Liver (tissue), 9 donors: ENCODE results near the gene STK11IP. TPM values are rescaled to one million over a fixed set of nuclear protein-coding genes. Genes with fewer than 3 reads are reported as not detected.

ENCODE experiments used
- DNase-seq: peaks from one replicate; pipeline ENCODE4 v3.0.0-alpha.2; 2017; ENCODE audit warnings: low spot score
- H3K27ac ChIP-seq, 2 donors: one replicate each; pipeline ENCODE4 v1.7.0; 2013; ENCODE audit warnings: inconsistent platforms in 2 of 2, low read length in 2 of 2, control low read depth in 1 of 2, low read depth in 1 of 2, mild to moderate bottlenecking in 1 of 2
- H3K27me3 ChIP-seq, 4 donors: one replicate each; pipeline versions ENCODE4 v1.6.1 to v1.7.0; 2013; ENCODE audit warnings: low read length in 3 of 4, inconsistent platforms in 1 of 4, mild to moderate bottlenecking in 1 of 4, moderate library complexity in 1 of 4; ENCODE audit not compliant: control insufficient read depth in 4 of 4, insufficient read depth in 4 of 4
- H3K36me3 ChIP-seq, 4 donors: one replicate each; pipeline versions ENCODE4 v1.6.1 to v1.7.0; 2013; ENCODE audit warnings: low read length in 3 of 4, mild to moderate bottlenecking in 3 of 4, low read depth in 1 of 4, moderate library complexity in 1 of 4; ENCODE audit not compliant: control insufficient read depth in 4 of 4, insufficient read depth in 3 of 4
- H3K4me1 ChIP-seq, 4 donors: one replicate each; pipeline versions ENCODE4 v1.6.1 to v1.7.0; 2013; ENCODE audit warnings: low read length in 3 of 4, mild to moderate bottlenecking in 3 of 4, moderate library complexity in 1 of 4; ENCODE audit not compliant: control insufficient read depth in 4 of 4, insufficient read depth in 4 of 4
- H3K4me3 ChIP-seq, 3 donors: one replicate each; pipeline versions ENCODE4 v1.6.1 to v1.7.0; 2013; ENCODE audit warnings: low read length in 3 of 3, control low read depth in 1 of 3, low read depth in 1 of 3, mild to moderate bottlenecking in 1 of 3
- H3K9ac ChIP-seq, 2 donors: one replicate each; pipeline ENCODE4 v1.7.0; 2013; ENCODE audit warnings: low read length in 2 of 2, mild to moderate bottlenecking in 2 of 2, moderate library complexity in 2 of 2, control low read depth in 1 of 2, low read depth in 1 of 2
- H3K9me3 ChIP-seq, 4 donors: one replicate each; pipeline versions ENCODE4 v1.6.1 to v1.7.0; 2013; ENCODE audit warnings: low read length in 3 of 4; ENCODE audit not compliant: control insufficient read depth in 4 of 4
- CTCF ChIP-seq: fragments of 150-350 bp; IDR thresholded peaks from 2 replicates; pipeline ENCODE4 v1.5.1; 2017; ENCODE audit warnings: improper control_type of control experiment, low read depth, low read length; ENCODE audit not compliant: missing input control
- EGR1 ChIP-seq, 2 donors: IDR thresholded peaks; 2 replicates each; pipeline ENCODE4 v1.6.1; 2016 to 2018; ENCODE audit warnings: antibody characterized with exemption in 2 of 2, low read depth in 2 of 2
- FOXA1 ChIP-seq: IDR thresholded peaks from 2 replicates; pipeline ENCODE4 v1.6.1; 2016; ENCODE audit warnings: antibody characterized with exemption
- GABPA ChIP-seq, 2 donors: IDR thresholded peaks in 1 of 2; conservative IDR thresholded peaks in 1 of 2; 2 replicates each; pipeline ENCODE4 v1.6.1; 2016; ENCODE audit warnings: antibody characterized with exemption in 2 of 2, mild to moderate bottlenecking in 1 of 2, moderate library complexity in 1 of 2
- HNF4A ChIP-seq, 2 donors: conservative IDR thresholded peaks; 2 replicates each; pipeline ENCODE4 v1.6.1; 2016; ENCODE audit warnings: antibody characterized with exemption in 2 of 2, mild to moderate bottlenecking in 2 of 2
- JUND ChIP-seq, 2 donors: IDR thresholded peaks; 2 replicates each; pipeline ENCODE4 v1.6.1; 2016; ENCODE audit warnings: antibody characterized with exemption in 2 of 2
- NR2F2 ChIP-seq: IDR thresholded peaks from 2 replicates; pipeline ENCODE4 v1.6.1; 2016; ENCODE audit warnings: antibody characterized with exemption
- REST ChIP-seq: IDR thresholded peaks from 2 replicates; pipeline ENCODE4 v1.6.1; 2016; ENCODE audit warnings: antibody characterized with exemption, mild to moderate bottlenecking
- RXRA ChIP-seq, 2 donors: IDR thresholded peaks; 2 replicates each; pipeline ENCODE4 v1.6.1; 2017 to 2018; ENCODE audit warnings: antibody characterized with exemption in 2 of 2, mild to moderate bottlenecking in 1 of 2
- YY1 ChIP-seq: IDR thresholded peaks from 2 replicates; pipeline ENCODE4 v1.6.1; 2016; ENCODE audit warnings: antibody characterized with exemption, mild to moderate bottlenecking
- ZBTB33 ChIP-seq: IDR thresholded peaks from 2 replicates; pipeline ENCODE4 v1.6.1; 2016; ENCODE audit warnings: antibody characterized with exemption
- WGBS: extraction: QIAGEN DNeasy Blood & Tissue Kit; methylation state at CpG from one replicate; pipeline ENCODE4 v1.1.7; 2013; 5-methylcytosine and 5-hydroxymethylcytosine counted together
- polyA plus RNA-seq, 2 donors: library from polyadenylated mRNA; stranded (reverse) in 1 of 2; unstranded in 1 of 2; fragments of 200-250 nt in 1 of 2; fragments of >200 nt in 1 of 2; fragmentation: Nextera tagmentation in 1 of 2; extraction: Ambion mirVana in 1 of 2; gene quantifications; one replicate each; pipeline versions ENCODE4 v1.2.1 to v1.2.3, GENCODE V29; 2013 to 2015
- total RNA-seq, 2 donors: library from RNA; depleted of rRNA; stranded (reverse); fragments of >200 nt; gene quantifications; one replicate each; pipeline ENCODE4 v1.2.3, GENCODE V29; 2014
- donor health status: healthy.
- donor health status: healthy.
- donor health status: healthy.
- donor health status: healthy.
- donor health status: healthy.

Gene STK11IP
- total and polyA plus RNA-seq, 4 donors: 2.9 to 8.4 (median 6.4) TPM

GRCh38 chr2:219622472-219622871 lies 24.8 kb downstream of the STK11IP start (continued):
- TF ChIP-seq EGR1 (IDR thresholded peaks at IDR 0.05; ENCODE audit: low read depth in 2 of 2): no peak
- TF ChIP-seq CTCF: no peak

GRCh38 chr2:219624565-219624964 lies 26.9 kb downstream of the STK11IP start:
- Histone ChIP-seq H3K9me3 (no peaks in the 10 kb centered on the region), H3K36me3 (no peaks in the 10 kb centered on the region), H3K4me1 (peaks cover 0 to 5% (median 4%) of the 10 kb centered on the region in 4 donors), H3K27me3 (no peaks in the 10 kb centered on the region), H3K4me3 (no peak overlapping the region), H3K27ac (no peak overlapping the region), H3K9ac (no peak overlapping the region)
- WGBS: 86% methylated on average over 6 of the region's 6 CpGs
- TF ChIP-seq NR2F2: no peak
- no peak for TF ChIP-seq HNF4A (conservative IDR thresholded peaks at IDR 0.05)
- no peak for TF ChIP-seq REST
- no peak for TF ChIP-seq YY1
- TF ChIP-seq GABPA (IDR thresholded peaks at IDR 0.05 in 1 of 2, conservative IDR thresholded peaks at IDR 0.05 in 1 of 2): no peak
- no peak for DNase-seq

- 94% methylated on average over 5 of the region's 5 CpGs for WGBS
- Histone ChIP-seq H3K27me3 (no peaks in the 10 kb centered on the region), H3K36me3 (no peaks in the 10 kb centered on the region), H3K4me1 (peaks cover 0 to 5% (median 4%) of the 10 kb centered on the region in 4 donors), H3K4me3 (no peak overlapping the region), H3K27ac (no peak overlapping the region), H3K9me3 (no peaks in the 10 kb centered on the region), H3K9ac (no peak overlapping the region)
- no peak for DNase-seq
- TF ChIP-seq ZBTB33: no peak
- TF ChIP-seq RXRA (IDR thresholded peaks at IDR 0.05): no peak
- TF ChIP-seq FOXA1: no peak
- TF ChIP-seq JUND (IDR thresholded peaks at IDR 0.05): no peak
- TF ChIP-seq YY1: no peak
These were observed 27.5 kb downstream of the STK11IP start for GRCh38 chr2:219625179-219625578.
